GM18505 (cell line): ENCODE data around the gene GPR107.

Experiments used
- ATAC-seq: cut with Tn5 transposase; IDR thresholded peaks from one replicate; pipeline ENCODE4 v1.9.1; 2021; ENCODE audit not compliant: unreplicated experiment
- POLR2A ChIP-seq: IDR thresholded peaks from 4 replicates; pipeline ENCODE4 v1.6.1; 2011; ENCODE audit warnings: borderline replicate concordance; ENCODE audit not compliant: insufficient read depth, insufficient read length; ENCODE audit errors: extremely low read depth

The GPR107 gene

GRCh38 chr9:130114741-130115140, 61.0 kb downstream of the GPR107 start:
- no peak for ATAC-seq
- TF ChIP-seq POLR2A = no peak

- no peak for ATAC-seq
These were observed 62.6 kb downstream of the GPR107 start for GRCh38 chr9:130116346-130116745.

GRCh38 chr9:130117376-130117775, 63.7 kb downstream of the GPR107 start:
- ATAC-seq = no peak
- TF ChIP-seq POLR2A = no peak

More at GRCh38 chr9:130116346-130116745, 62.6 kb downstream of the GPR107 start:
- no peak for TF ChIP-seq POLR2A

- ATAC-seq = no peak
- no peak for TF ChIP-seq POLR2A
These were observed 64.3 kb downstream of the GPR107 start for GRCh38 chr9:130117816-130118632.

- TF ChIP-seq POLR2A = no peak
- no peak for ATAC-seq
These were observed 65.3 kb downstream of the GPR107 start for GRCh38 chr9:130118841-130119518.

GRCh38 chr9:130119519-130120298, 66.0 kb downstream of the GPR107 start:
- TF ChIP-seq POLR2A = no peak
- ATAC-seq = no peak

GRCh38 chr9:130120299-130120587, 66.5 kb downstream of the GPR107 start:
- no peak for TF ChIP-seq POLR2A
- ATAC-seq = no peak

GRCh38 chr9:130120832-130121231, 67.1 kb downstream of the GPR107 start:
- no peak for TF ChIP-seq POLR2A
- ATAC-seq = no peak

- ATAC-seq = no peak
- TF ChIP-seq POLR2A = no peak
These were observed 68.8 kb downstream of the GPR107 start for GRCh38 chr9:130122456-130122855.

- no peak for ATAC-seq
- no peak for TF ChIP-seq POLR2A
These were observed 70.6 kb downstream of the GPR107 start for GRCh38 chr9:130124085-130124860.

GRCh38 chr9:130126721-130127433, 73.2 kb downstream of the GPR107 start:
- no peak for ATAC-seq
- no peak for TF ChIP-seq POLR2A

- TF ChIP-seq POLR2A = peak; percentile 40
- peak; percentile 63 for ATAC-seq
These were observed 74.5 kb downstream of the GPR107 start for GRCh38 chr9:130128251-130128650.
